ENCODE results near the gene ZAP70. TPM values are rescaled to one million over a fixed set of nuclear protein-coding genes. Genes with fewer than 3 reads are reported as not detected.

ZAP70 gene
- total RNA-seq, 2 experiments from 2014 or later, result 40.8 to 57.9 TPM

GRCh38 chr2:97698530-97698929, 14.8 kb upstream of the ZAP70 start:
- Histone ChIP-seq H3K9me3 (ENCODE audit: low read length) (no peaks in the 10 kb centered on the region), H2AFZ (ENCODE audit: low read length) (no peak overlapping the region), H3K4me1 (ENCODE audit: insufficient read depth, low read length, poor library complexity, severe bottlenecking) (peaks cover 6% of the 10 kb centered on the region), H3K27ac (ENCODE audit: low read depth, low read length, poor library complexity, severe bottlenecking) (no peak overlapping the region), H3K4me3 (ENCODE audit: low read depth, low read length, poor library complexity, severe bottlenecking) (no peak overlapping the region), H3K9me2 (ENCODE audit: insufficient read depth, low read length) (no peaks in the 10 kb centered on the region), H3K36me3 (ENCODE audit: insufficient read depth, low read length) (no peaks in the 10 kb centered on the region), H4K20me1 (ENCODE audit: insufficient read depth, low read length) (no peaks in the 10 kb centered on the region), H3K79me2 (ENCODE audit: insufficient read depth, low read depth, low read length) (no peaks in the 10 kb centered on the region), H3K4me2 (ENCODE audit: low read length) (no peak overlapping the region)
- no peak for DNase-seq (ENCODE audit: low spot score)
- intact Hi-C loops (cut with micrococcal nuclease; ENCODE audit: unreplicated experiment), result no loop called here
- TF ChIP-seq EZH2phosphoT487 (IDR thresholded peaks at IDR 0.05; ENCODE audit: borderline replicate concordance, low read depth, low read length), result no peak
- TF ChIP-seq, protein P1, sequence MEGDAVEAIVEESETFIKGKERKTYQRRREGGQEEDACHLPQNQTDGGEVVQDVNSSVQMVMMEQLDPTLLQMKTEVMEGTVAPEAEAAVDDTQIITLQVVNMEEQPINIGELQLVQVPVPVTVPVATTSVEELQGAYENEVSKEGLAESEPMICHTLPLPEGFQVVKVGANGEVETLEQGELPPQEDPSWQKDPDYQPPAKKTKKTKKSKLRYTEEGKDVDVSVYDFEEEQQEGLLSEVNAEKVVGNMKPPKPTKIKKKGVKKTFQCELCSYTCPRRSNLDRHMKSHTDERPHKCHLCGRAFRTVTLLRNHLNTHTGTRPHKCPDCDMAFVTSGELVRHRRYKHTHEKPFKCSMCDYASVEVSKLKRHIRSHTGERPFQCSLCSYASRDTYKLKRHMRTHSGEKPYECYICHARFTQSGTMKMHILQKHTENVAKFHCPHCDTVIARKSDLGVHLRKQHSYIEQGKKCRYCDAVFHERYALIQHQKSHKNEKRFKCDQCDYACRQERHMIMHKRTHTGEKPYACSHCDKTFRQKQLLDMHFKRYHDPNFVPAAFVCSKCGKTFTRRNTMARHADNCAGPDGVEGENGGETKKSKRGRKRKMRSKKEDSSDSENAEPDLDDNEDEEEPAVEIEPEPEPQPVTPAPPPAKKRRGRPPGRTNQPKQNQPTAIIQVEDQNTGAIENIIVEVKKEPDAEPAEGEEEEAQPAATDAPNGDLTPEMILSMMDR (conservative IDR thresholded peaks at IDR 0.05; ENCODE audit: low read length), result no peak
- no TSS peak for BruUV-seq (replicated peaks)
- POLR2A ChIA-PET, result interaction anchor here (0.6 to 1.2 kb wide), 3 partner anchors 34 to 53 kb away, joined by 3 to 9 read pairs (median 4); partner anchors contain the start of gene COX5B
- CTCF ChIA-PET (ENCODE audit: unreplicated experiment), result interaction anchor here (0.5 to 1.1 kb wide), 3 partner anchors 25 to 108 kb away, joined by 3 to 4 read pairs (median 3); no protein-coding TSS in a partner anchor

- H3K4me2 ChIP-seq (ENCODE audit: low read length), result no peak overlapping the region
- intact Hi-C loops (cut with micrococcal nuclease; ENCODE audit: unreplicated experiment), result loop anchor here (1.0 kb wide), 1 partner anchor 48 kb away; no protein-coding TSS in a partner anchor
- no peak overlapping the region for H3K27ac ChIP-seq (ENCODE audit: low read depth, low read length, poor library complexity, severe bottlenecking)
- no peaks in the 10 kb centered on the region for H3K9me2 ChIP-seq (ENCODE audit: insufficient read depth, low read length)
- peaks cover 6% of the 10 kb centered on the region for H3K4me1 ChIP-seq (ENCODE audit: insufficient read depth, low read length, poor library complexity, severe bottlenecking)
- no peak overlapping the region for H3K4me3 ChIP-seq (ENCODE audit: low read depth, low read length, poor library complexity, severe bottlenecking)
- TF ChIP-seq, protein P1 (conservative IDR thresholded peaks at IDR 0.05; ENCODE audit: low read length), result peak; percentile 78
- TF ChIP-seq EZH2phosphoT487 (IDR thresholded peaks at IDR 0.05; ENCODE audit: borderline replicate concordance, low read depth, low read length), result no peak
- no peaks in the 10 kb centered on the region for H3K79me2 ChIP-seq (ENCODE audit: insufficient read depth, low read depth, low read length)
- ChIA-PET CTCF (ENCODE audit: unreplicated experiment) (interaction anchor here (0.9 to 1.7 kb wide), 6 partner anchors 9 to 685 kb away, joined by 3 to 4 read pairs (median 3); no protein-coding TSS in a partner anchor), POLR2A (interaction anchor here (1.5 kb wide), 1 partner anchor 54 kb away, joined by 3 read pairs; the partner anchor contains the start of gene COX5B)
- peak; percentile 68 for DNase-seq (ENCODE audit: low spot score)
- H3K9me3 ChIP-seq (ENCODE audit: low read length), result no peaks in the 10 kb centered on the region
- no peaks in the 10 kb centered on the region for H3K36me3 ChIP-seq (ENCODE audit: insufficient read depth, low read length)
- H2AFZ ChIP-seq (ENCODE audit: low read length), result peak overlapping the region; percentile 58; the same call in 1 of the 2 replicates
- no peaks in the 10 kb centered on the region for H4K20me1 ChIP-seq (ENCODE audit: insufficient read depth, low read length)
- BruUV-seq (replicated peaks), result no TSS peak
Measured at GRCh38 chr2:97699765-97700444, 13.5 kb upstream of the ZAP70 start.

GRCh38 chr2:97701186-97701585, 12.2 kb upstream of the ZAP70 start:
- no peaks in the 10 kb centered on the region for H4K20me1 ChIP-seq (ENCODE audit: insufficient read depth, low read length)
- H3K9me3 ChIP-seq (ENCODE audit: low read length), result no peaks in the 10 kb centered on the region
- no peak overlapping the region for H2AFZ ChIP-seq (ENCODE audit: low read length)
- no peak overlapping the region for H3K4me2 ChIP-seq (ENCODE audit: low read length)
- intact Hi-C loops (cut with micrococcal nuclease; ENCODE audit: unreplicated experiment), result no loop called here
- ChIA-PET CTCF (ENCODE audit: unreplicated experiment) (interaction anchor here (1.7 kb wide), 1 partner anchor 17 kb away, joined by 4 read pairs; no protein-coding TSS in a partner anchor), POLR2A (no interaction called here)
- H3K27ac ChIP-seq (ENCODE audit: low read depth, low read length, poor library complexity, severe bottlenecking), result no peak overlapping the region
- no peaks in the 10 kb centered on the region for H3K36me3 ChIP-seq (ENCODE audit: insufficient read depth, low read length)
- peaks cover 6% of the 10 kb centered on the region for H3K4me1 ChIP-seq (ENCODE audit: insufficient read depth, low read length, poor library complexity, severe bottlenecking)
- no TSS peak for BruUV-seq (replicated peaks)
- H3K79me2 ChIP-seq (ENCODE audit: insufficient read depth, low read depth, low read length), result no peaks in the 10 kb centered on the region
- no peak for DNase-seq (ENCODE audit: low spot score)
- H3K4me3 ChIP-seq (ENCODE audit: low read depth, low read length, poor library complexity, severe bottlenecking), result no peak overlapping the region
- H3K9me2 ChIP-seq (ENCODE audit: insufficient read depth, low read length), result no peaks in the 10 kb centered on the region
- TF ChIP-seq, protein P1 (conservative IDR thresholded peaks at IDR 0.05; ENCODE audit: low read length), result no peak
- no peak for TF ChIP-seq EZH2phosphoT487 (IDR thresholded peaks at IDR 0.05; ENCODE audit: borderline replicate concordance, low read depth, low read length)

Measured in OCI-LY7 (cell line).